MM.1S (cell line): ENCODE results near the gene POMGNT2.

Source experiments
- CTCF ChIP-seq: fragments of 300-600 bp; sonication (generic); IDR thresholded peaks from 2 replicates; pipeline ENCODE4 v1.5.1; 2016; ENCODE audit warnings: antibody characterized with exemption, low read length, mixed read lengths
- EZH2 ChIP-seq: fragments of 300-600 bp; sonication (generic); optimal IDR thresholded peaks from 2 replicates; pipeline ENCODE3; 2017; ENCODE audit warnings: low read depth, mild to moderate bottlenecking, antibody characterized with exemption, low read length, mixed read lengths
- EZH2phosphoT487 ChIP-seq: fragments of 300-600 bp; sonication (generic); IDR thresholded peaks from 2 replicates; pipeline ENCODE4 v1.6.1; 2018; ENCODE audit warnings: antibody characterized with exemption, low read length

GRCh38 chr3:43046583-43046982 is 59.3 kb downstream of the POMGNT2 start:
- TF ChIP-seq CTCF: no peak
- TF ChIP-seq EZH2: no peak
- TF ChIP-seq EZH2phosphoT487: no peak
